LNCAP (cell line): ENCODE results near the gene IRX4.

Experiments used
- TF ChIP-seq, protein P1 (sequence below): fragments of 450-650 bp; IDR thresholded peaks from 2 replicates; pipeline ENCODE4 v1.5.1; 2017; ENCODE audit warnings: mild to moderate bottlenecking

IRX4 gene

DNA sequence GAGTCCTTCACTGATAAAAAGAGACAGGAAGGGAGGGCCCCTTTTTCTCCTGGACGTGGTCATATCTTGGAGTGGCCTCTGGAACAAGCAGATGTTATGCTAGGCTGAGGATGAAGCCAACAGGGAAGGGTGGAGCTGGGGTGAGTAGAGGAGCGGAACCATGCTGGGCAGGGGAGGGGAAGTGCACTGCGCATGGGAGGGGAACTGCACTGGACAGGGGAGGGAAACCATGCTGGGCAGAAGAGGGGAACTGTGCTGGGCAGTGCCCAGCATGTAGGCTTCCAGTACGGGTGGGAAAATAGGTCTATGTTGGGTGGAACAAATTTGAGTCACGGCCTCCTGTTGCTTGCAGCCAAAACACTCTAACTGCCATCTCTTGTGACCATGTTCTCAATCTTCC is 19.3 kb upstream of the IRX4 start:
- TF ChIP-seq, protein P1, sequence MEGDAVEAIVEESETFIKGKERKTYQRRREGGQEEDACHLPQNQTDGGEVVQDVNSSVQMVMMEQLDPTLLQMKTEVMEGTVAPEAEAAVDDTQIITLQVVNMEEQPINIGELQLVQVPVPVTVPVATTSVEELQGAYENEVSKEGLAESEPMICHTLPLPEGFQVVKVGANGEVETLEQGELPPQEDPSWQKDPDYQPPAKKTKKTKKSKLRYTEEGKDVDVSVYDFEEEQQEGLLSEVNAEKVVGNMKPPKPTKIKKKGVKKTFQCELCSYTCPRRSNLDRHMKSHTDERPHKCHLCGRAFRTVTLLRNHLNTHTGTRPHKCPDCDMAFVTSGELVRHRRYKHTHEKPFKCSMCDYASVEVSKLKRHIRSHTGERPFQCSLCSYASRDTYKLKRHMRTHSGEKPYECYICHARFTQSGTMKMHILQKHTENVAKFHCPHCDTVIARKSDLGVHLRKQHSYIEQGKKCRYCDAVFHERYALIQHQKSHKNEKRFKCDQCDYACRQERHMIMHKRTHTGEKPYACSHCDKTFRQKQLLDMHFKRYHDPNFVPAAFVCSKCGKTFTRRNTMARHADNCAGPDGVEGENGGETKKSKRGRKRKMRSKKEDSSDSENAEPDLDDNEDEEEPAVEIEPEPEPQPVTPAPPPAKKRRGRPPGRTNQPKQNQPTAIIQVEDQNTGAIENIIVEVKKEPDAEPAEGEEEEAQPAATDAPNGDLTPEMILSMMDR: no peak

DNA sequence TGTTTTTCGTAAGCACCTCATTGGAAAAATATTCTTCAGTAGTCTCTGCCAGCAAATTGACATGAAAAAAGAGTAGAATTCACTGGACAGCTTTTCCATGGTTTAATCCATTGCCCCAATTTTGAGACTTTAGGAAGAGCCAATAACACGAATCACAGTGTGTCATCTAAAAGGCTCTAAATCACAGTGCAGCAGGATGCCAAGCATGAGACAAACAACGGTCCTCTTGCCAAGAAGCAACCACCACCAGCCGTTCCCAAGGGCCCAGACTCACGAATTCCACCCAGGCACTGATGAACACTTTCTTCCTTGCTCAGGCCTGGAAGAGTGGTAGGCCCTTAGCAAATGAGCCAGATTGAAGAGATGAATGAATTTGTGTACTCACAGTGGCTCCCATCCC is 18.3 kb upstream of the IRX4 start:
- TF ChIP-seq, protein P1: no peak

DNA sequence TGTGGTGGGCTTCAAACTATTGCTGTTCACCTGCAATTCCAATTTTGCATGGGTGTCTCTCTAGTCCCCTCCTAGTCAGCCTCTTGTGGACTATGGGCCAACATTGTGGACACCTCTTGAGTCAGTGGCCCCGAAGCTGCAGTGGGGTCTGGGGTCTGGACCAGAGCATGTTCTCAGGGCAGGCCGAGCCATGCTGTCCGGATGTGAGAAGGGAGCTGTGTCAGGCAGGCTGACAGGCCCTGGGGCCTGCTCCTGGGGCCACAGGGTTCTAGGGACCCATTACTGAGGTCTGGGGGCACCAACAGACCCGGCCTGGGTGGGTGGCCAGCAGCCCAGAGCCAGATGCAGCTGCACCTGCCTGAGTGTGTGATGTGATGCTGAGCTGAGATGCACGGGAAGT is 16.5 kb upstream of the IRX4 start:
- TF ChIP-seq, protein P1: no peak

DNA sequence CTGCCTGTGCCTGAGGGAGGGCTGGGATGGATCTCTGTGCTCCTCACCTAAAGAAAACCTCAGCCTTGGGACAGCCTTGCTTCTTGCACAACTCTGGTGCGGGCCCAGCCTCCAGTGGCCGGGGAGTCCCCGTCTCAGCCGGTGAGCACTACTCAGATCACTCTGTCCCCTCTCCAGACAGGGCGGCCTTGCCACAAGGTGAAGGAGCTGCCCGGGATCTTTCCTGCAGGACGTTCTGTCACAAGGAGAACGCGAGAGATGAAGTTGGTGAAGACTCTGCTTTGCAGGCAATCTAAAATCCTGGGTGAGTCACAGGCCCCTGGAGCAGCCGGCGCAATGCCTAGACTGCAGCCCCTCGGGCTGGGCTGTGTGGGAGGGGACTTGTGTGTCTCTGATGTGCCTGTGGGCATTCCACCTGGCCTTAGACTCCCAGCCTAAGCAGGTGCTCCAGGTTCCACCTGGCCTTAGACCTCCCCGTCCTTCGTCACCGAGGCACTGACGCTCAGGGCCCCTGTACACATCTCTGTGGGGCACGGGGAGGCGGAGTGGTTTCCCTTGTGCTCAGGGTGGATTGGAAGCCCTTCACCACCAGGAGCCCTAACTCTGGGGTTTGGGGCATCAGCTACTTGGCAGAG is 15.2 kb upstream of the IRX4 start:
- TF ChIP-seq, protein P1: no peak

DNA sequence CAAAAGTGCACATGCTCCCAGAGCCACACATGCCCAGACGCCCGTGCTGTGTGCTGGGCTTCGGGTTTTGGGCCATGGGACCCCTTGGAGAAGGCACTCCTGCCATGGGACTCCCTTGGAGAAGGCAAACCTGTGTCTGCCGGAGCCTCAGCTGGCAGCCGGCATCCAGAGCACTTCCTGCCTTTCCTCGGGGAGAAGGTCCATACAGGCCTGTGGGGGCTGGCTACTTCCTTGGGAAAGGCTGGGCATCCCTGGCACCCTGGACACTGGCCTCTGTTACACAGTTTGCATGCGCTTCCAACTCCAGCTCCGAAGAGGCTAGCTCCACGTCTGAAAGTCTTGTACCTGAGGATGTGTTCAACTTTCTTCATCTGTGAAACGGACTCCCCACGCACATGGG is 14.7 kb upstream of the IRX4 start:
- TF ChIP-seq, protein P1: no peak

DNA sequence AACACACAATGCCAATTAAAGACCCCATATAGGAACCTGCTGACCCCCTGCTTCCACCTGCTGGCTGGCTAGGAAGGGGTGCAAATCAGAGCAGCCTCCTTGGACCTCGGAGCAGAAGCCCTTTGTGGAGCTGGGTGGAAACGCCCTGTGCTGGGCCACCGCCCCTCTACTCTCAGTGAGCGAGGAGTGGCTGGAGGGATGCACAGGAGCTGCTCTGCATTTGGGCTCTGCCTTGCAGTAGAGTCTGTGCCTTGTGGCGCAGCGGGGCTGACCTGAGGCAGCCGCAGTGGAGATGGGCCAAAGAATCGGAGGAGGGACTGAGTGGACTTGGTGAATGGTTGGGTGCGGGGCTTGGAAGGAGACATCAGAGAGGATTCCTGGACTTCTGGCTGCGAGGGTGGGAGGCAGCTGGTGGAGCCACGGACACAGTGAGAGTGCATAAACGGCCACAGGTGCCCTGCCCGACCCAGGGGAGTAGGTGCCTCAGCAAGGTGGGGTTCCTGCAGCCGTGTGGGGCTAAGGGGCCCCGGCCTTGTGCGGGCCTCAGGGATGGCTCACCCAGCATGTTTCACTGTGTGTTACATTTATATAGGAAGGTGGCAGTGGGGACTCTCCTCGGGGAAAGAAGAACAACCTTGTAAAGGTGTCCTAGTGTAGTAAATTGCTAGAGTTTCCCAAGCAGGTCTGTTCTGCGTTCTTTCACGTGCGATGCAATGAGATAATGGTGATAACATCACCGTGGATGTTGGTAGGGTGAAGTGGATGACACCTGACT is 14.1 kb upstream of the IRX4 start:
- TF ChIP-seq, protein P1: no peak

DNA sequence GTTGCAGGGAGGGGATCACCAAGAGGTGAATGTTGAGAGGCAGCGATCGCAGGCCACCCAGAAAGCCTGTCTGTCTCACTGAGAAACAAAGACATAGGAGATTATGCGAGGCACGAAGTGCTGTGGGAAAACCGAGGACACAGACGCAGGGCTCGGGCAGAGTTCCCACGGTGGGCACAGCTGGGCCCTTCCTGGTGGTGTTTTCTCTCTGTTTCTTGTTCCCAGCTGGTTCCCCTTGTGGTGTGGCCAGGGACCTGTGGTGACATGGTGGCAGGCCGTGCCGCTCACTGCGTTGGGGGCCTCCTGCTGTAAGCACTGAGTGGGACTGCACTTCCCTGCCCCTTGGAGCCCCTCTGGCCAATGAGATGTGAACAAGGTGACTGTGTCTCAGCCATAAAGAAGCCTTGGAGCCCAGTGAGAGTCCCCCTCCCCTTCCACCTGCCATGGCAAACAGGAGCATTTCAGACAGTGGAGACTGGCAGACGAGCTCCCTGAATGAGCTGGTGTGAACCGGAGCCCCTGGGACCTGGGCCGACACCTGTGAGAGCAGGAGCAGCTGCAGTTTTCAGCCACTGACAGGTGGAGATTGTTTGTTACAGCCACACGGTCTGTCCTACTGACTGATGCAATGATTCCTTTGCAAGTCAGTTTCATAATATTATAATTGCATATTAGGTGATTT is 13.2 kb upstream of the IRX4 start:
- TF ChIP-seq, protein P1: no peak
